ENCODE measurements around the gene DENND6B. TPM values are rescaled to one million over a fixed set of nuclear protein-coding genes. Genes with fewer than 3 reads are reported as not detected.

DENND6B gene
- total RNA-seq, 2 donors from 2014 or later = 3.4 to 7.3 TPM

- intact Hi-C loops (cut with DNase I) = loop anchor here (10.0 kb wide), 1 partner anchor 62 kb away; no protein-coding TSS in a partner anchor
- ATAC-seq (no peak), DNase-seq (no peak)
- H3K4me3 ChIP-seq = no peak overlapping the region
- H3K4me1 ChIP-seq = peaks cover 26% of the 10 kb centered on the region
- no peak overlapping the region for H3K27ac ChIP-seq
- H3K9me3 ChIP-seq = no peaks in the 10 kb centered on the region
- H3K27me3 ChIP-seq = no peaks in the 10 kb centered on the region
- TF ChIP-seq CTCF (IDR thresholded peaks at IDR 0.05) (no peak), POLR2A (IDR thresholded peaks at IDR 0.05) (no peak)
- H3K36me3 ChIP-seq (replicated peaks in 1 of 2; ENCODE audit: insufficient read depth in 1 of 2, low read depth in 2 of 2) = no peaks in the 10 kb centered on the region
- WGBS, 2 donors = 90 to 96% methylated on average over 8 of the region's 8 CpGs
These were observed 36.5 kb upstream of the DENND6B start for GRCh38 chr22:50363166-50363802.

- TF ChIP-seq POLR2A (IDR thresholded peaks at IDR 0.05) (no peak), CTCF (IDR thresholded peaks at IDR 0.05) (no peak)
- intact Hi-C loops (cut with DNase I) = loop anchor here (10.0 kb wide), 1 partner anchor 63 kb away; no protein-coding TSS in a partner anchor
- WGBS, 2 donors = 87 to 91% methylated on average over 5 of the region's 5 CpGs
- Histone ChIP-seq H3K4me3 (no peak overlapping the region), H3K27me3 (no peaks in the 10 kb centered on the region), H3K9me3 (no peaks in the 10 kb centered on the region), H3K36me3 (replicated peaks in 1 of 2; ENCODE audit: insufficient read depth in 1 of 2, low read depth in 2 of 2) (no peaks in the 10 kb centered on the region), H3K27ac (no peak overlapping the region), H3K4me1 (peaks cover 26% of the 10 kb centered on the region)
- ATAC-seq (no peak), DNase-seq (no peak)
These were observed 34.9 kb upstream of the DENND6B start for GRCh38 chr22:50361688-50362087.

- no peak for DNase-seq
- Histone ChIP-seq H3K4me1 (peaks cover 21% of the 10 kb centered on the region), H3K36me3 (replicated peaks in 1 of 2; ENCODE audit: insufficient read depth in 1 of 2, low read depth in 2 of 2) (no peaks in the 10 kb centered on the region), H3K9me3 (no peaks in the 10 kb centered on the region), H3K27me3 (no peaks in the 10 kb centered on the region), H3K4me3 (no peak overlapping the region), H3K27ac (no peak overlapping the region)
- ATAC-seq = no peak
- TF ChIP-seq POLR2A (IDR thresholded peaks at IDR 0.05) (no peak), CTCF (IDR thresholded peaks at IDR 0.05) (no peak)
- intact Hi-C loops (cut with DNase I) = loop anchor here (10.0 kb wide), 1 partner anchor 64 kb away; no protein-coding TSS in a partner anchor
- 82 to 86% methylated on average over 5 of the region's 5 CpGs for WGBS, 2 donors
These were observed 34.4 kb upstream of the DENND6B start for GRCh38 chr22:50361222-50361621.

GRCh38 chr22:50360578-50360977, 33.8 kb upstream of the DENND6B start:
- Histone ChIP-seq H3K4me3 (no peak overlapping the region), H3K27ac (no peak overlapping the region), H3K4me1 (peaks cover 14% of the 10 kb centered on the region), H3K36me3 (replicated peaks in 1 of 2; ENCODE audit: insufficient read depth in 1 of 2, low read depth in 2 of 2) (no peaks in the 10 kb centered on the region), H3K9me3 (no peaks in the 10 kb centered on the region), H3K27me3 (no peaks in the 10 kb centered on the region)
- DNase-seq (no peak), ATAC-seq (no peak)
- intact Hi-C loops (cut with DNase I) = loop anchor here (10.0 kb wide), 1 partner anchor 64 kb away; no protein-coding TSS in a partner anchor
- TF ChIP-seq POLR2A (IDR thresholded peaks at IDR 0.05) (no peak), CTCF (IDR thresholded peaks at IDR 0.05) (no peak)
- WGBS, 2 donors = 42 to 43% methylated on average over 2 of the region's 2 CpGs

- no peaks in the 10 kb centered on the region for H3K27me3 ChIP-seq
- H3K36me3 ChIP-seq (replicated peaks in 1 of 2; ENCODE audit: insufficient read depth in 1 of 2, low read depth in 2 of 2) = no peaks in the 10 kb centered on the region
- ATAC-seq (no peak), DNase-seq (no peak)
- no peak overlapping the region for H3K27ac ChIP-seq
- TF ChIP-seq POLR2A (IDR thresholded peaks at IDR 0.05) (no peak), CTCF (IDR thresholded peaks at IDR 0.05) (no peak)
- no peaks in the 10 kb centered on the region for H3K9me3 ChIP-seq
- no peak overlapping the region for H3K4me3 ChIP-seq
- H3K4me1 ChIP-seq = peaks cover 13% of the 10 kb centered on the region
- intact Hi-C loops (cut with DNase I) = no loop called here
- 90 to 93% methylated on average over 10 of the region's 10 CpGs for WGBS, 2 donors
These were observed 30.9 kb upstream of the DENND6B start for GRCh38 chr22:50357756-50358155.

Data from body of pancreas (tissue), 4 donors.